Heart right ventricle (tissue), 16 donors: Measurements from ENCODE around the gene TPX2. TPM values are rescaled to one million over a fixed set of nuclear protein-coding genes. Genes with fewer than 3 reads are reported as not detected.

Experiments
- ATAC-seq, 8 donors: fragments of 200-7000 bp; cut with Tn5 transposase; one replicate each; pipeline ENCODE4 v1.9.1; 2020; ENCODE audit warnings: mild to moderate bottlenecking in 8 of 8, moderate library complexity in 8 of 8, moderate number of reproducible peaks in 1 of 8
- DNase-seq, 2 donors: peaks; one replicate each; pipeline ENCODE4 v3.0.0-alpha.2; 2020
- H3K27ac ChIP-seq, 10 donors: fragments of 200-600 bp; sonication (generic) in 2 of 10; one replicate each; pipeline versions ENCODE4 v1.5.0 to v1.8.0; 2020 to 2022; ENCODE audit warnings: mild to moderate bottlenecking in 3 of 10
- H3K27me3 ChIP-seq, 7 donors: fragments of 200-600 bp; one replicate each; pipeline ENCODE4 v1.8.0; 2021 to 2022; ENCODE audit warnings: mild to moderate bottlenecking in 2 of 7
- H3K36me3 ChIP-seq, 9 donors: fragments of 200-600 bp; sonication (generic) in 1 of 9; one replicate each; pipeline versions ENCODE4 v1.5.0 to v1.8.0; 2020 to 2022; ENCODE audit warnings: mild to moderate bottlenecking in 2 of 9
- H3K4me1 ChIP-seq, 9 donors: fragments of 200-600 bp; sonication (generic) in 1 of 9; one replicate each; pipeline versions ENCODE4 v1.5.0 to v1.8.0; 2020 to 2022; ENCODE audit warnings: mild to moderate bottlenecking in 4 of 9
- H3K4me3 ChIP-seq, 10 donors: fragments of 200-600 bp; sonication (generic) in 2 of 10; one replicate each; pipeline versions ENCODE4 v1.5.0 to v1.8.0; 2020 to 2022; ENCODE audit warnings: mild to moderate bottlenecking in 7 of 10, moderate library complexity in 2 of 10
- H3K9me3 ChIP-seq, 11 donors: fragments of 200-600 bp in 10 of 11; sonication (generic) in 2 of 11; one replicate each; pipeline versions ENCODE4 v1.5.0 to v1.8.0; 2013 to 2022; ENCODE audit warnings: mild to moderate bottlenecking in 2 of 11, control low read depth in 1 of 11, moderate library complexity in 1 of 11
- WGBS, 2 donors: extraction: QIAGEN DNeasy Blood & Tissue Kit; methylation state at CpG; one replicate each; pipeline ENCODE4 v1.1.7; 2013; ENCODE audit warnings: inconsistent platforms in 1 of 2; 5-methylcytosine and 5-hydroxymethylcytosine counted together
- intact Hi-C, 10 donors: fragments of 100-400 bp; cut with DNase I; formaldehyde crosslinking; loops; one replicate each; pipeline versions ENCODE4 v1.11.1 to v1.14.2; 2022
- polyA plus RNA-seq, 2 donors: library from polyadenylated mRNA; stranded (reverse); fragments of 200-250 nt; gene quantifications; one replicate each; pipeline ENCODE4 v1.2.3, GENCODE V29; 2013
- total RNA-seq, 10 donors: library from RNA; stranded (reverse); fragmentation: NEBNext Ultra II Directional in 3 of 10; extraction: Animal tissue kit (Norgen Biotek cat#: 25700) in 3 of 10; gene quantifications; one replicate each; pipeline versions ENCODE4 v1.2.1 to v1.2.4, GENCODE V29; 2021 to 2023
- TF ChIP-seq, protein P1 (sequence below), 9 donors: fragments of 200-600 bp; sonication (generic) in 2 of 9; IDR thresholded peaks; one replicate each; pipeline versions ENCODE4 v1.5.0 to v1.8.0; 2021 to 2022; ENCODE audit warnings: antibody characterized with exemption in 9 of 9, mild to moderate bottlenecking in 5 of 9, moderate library complexity in 1 of 9
- donor health status: Arrhythmogenic right ventricular cardiomyopathy.
- donor health status: ischemic (EF 13 %, LVEDD 7.1; RV severe dilation, severe dysfunction).
- donor health status: healthy with polysubstance abuse.
- donor health status: DM: no; HTN: yes; CAD: no.
- donor health status: DM: no; HTN: no; CAD: no.
- donor health status: ischemic (EF 25% LVEDD 6.9; RV normal size, moderate dysfunction).
- donor health status: ischemic (EF 25% LVEDD 5.7; RV mildly dilated, moderate dysfunction).
- donor health status: healthy.
- donor health status: DM: yes; HTN: yes; CAD: no.
- donor health status: Ischemic cardiomyopathy.
- donor health status: ischemic (EF 35%, LVEDD 5.7; RV mildly dilated, moderate dysfunction).
- donor health status: nonischemic (EF 11% LVEDD 7.7; RV severe dilation, severe dysfunction).
- donor health status: DM: yes; HTN: yes; CAD: no.
- donor health status: PGD.
- donor health status: ischemic (EF 29% LVEDD 5.4; RV normal size, mild dysfunction).
- donor health status: nonischemic (EF 23%, LVEDD 6.1; RV moderate dilation, normal function).

Gene TPX2
- total and polyA plus RNA-seq, 12 donors: 0.17 to 9.6 (median 0.78) TPM

DNA sequence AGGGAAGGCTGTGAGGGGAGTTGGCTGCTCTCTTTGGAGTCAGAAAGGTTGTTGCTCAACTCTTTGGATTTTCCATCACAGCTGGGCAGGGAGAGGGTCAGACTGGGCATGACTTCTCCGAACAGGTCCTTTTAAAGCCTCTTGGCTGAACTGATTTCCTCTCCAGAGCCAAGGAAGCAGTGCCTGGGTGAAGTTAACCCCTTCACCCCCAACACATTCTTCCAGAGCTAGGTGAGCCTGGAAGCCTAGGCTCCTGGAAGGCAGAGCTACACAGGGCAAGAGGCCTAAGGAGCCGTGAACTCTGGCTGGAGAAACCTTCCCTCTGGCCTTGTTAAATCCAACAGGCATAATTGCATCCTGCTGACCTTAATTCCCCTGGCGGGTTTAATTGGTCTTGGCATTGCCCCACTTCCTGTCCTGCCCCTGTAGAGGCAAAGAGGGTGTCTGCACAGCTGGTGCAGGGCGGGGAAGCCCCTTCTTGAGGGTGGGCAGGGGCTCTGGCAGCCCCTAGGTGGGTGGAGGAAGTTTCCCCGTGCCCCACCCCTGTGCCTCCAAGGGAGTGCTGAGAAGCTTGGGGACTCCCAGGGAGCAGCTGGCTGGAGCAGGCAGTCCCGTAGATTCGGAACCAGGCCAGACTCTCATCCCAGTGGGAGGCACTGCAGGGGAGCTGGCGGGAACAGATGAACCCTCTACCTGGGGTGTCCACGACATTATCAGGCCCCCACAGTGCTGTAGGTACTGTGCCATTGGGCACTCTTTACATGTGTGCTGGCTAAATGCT lies 76.5 kb downstream of the TPX2 start:
- Histone ChIP-seq H3K4me1 (peaks cover 13 to 55% (median 30%) of the 10 kb centered on the region in 9 donors), H3K4me3 (no peak overlapping the region), H3K27me3 (no peaks in the 10 kb centered on the region), H3K9me3 (no peaks in the 10 kb centered on the region), H3K27ac (peak overlapping the region in 7 of 10 donors; percentile 13 to 68 (median 43)), H3K36me3 (no peaks in the 10 kb centered on the region)
- intact Hi-C loops: no loop called here
- 29 to 36% methylated on average over 9 of the region's 9 CpGs for WGBS, 2 donors
- TF ChIP-seq, protein P1, sequence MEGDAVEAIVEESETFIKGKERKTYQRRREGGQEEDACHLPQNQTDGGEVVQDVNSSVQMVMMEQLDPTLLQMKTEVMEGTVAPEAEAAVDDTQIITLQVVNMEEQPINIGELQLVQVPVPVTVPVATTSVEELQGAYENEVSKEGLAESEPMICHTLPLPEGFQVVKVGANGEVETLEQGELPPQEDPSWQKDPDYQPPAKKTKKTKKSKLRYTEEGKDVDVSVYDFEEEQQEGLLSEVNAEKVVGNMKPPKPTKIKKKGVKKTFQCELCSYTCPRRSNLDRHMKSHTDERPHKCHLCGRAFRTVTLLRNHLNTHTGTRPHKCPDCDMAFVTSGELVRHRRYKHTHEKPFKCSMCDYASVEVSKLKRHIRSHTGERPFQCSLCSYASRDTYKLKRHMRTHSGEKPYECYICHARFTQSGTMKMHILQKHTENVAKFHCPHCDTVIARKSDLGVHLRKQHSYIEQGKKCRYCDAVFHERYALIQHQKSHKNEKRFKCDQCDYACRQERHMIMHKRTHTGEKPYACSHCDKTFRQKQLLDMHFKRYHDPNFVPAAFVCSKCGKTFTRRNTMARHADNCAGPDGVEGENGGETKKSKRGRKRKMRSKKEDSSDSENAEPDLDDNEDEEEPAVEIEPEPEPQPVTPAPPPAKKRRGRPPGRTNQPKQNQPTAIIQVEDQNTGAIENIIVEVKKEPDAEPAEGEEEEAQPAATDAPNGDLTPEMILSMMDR (IDR thresholded peaks at IDR 0.05): no peak
- ATAC-seq (peak in 4 of 8 donors; percentile 13 to 67 (median 29)), DNase-seq (no peak)

DNA sequence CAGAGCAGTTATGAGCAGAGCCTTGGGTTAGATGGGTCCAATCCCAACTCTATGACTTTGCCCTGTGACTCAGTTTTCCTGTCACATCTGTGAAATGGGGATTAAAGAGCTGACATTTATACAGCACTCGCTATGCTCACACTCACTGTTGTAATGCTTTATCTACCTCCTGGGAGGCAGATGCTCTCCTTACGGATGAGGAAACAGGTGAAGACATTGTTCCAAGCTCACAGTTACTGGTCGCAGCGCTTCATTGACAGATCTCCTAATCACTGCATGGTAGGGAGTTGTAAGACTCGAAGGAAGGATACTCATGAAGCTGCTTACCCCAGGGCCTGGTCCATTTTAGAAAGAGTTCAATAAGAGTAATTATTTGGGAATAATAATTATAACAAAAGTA lies 77.1 kb downstream of the TPX2 start:
- H3K27ac ChIP-seq: no peak overlapping the region
- H3K4me1 ChIP-seq: peaks cover 11 to 48% (median 28%) of the 10 kb centered on the region in 9 donors
- H3K4me3 ChIP-seq: no peak overlapping the region
- intact Hi-C loops: no loop called here
- TF ChIP-seq, protein P1 (IDR thresholded peaks at IDR 0.05): no peak
- DNase-seq (no peak), ATAC-seq (no peak)
- H3K9me3 ChIP-seq: no peaks in the 10 kb centered on the region
- no peaks in the 10 kb centered on the region for H3K27me3 ChIP-seq
- WGBS, 2 donors: 96 to 98% methylated on average over 5 of the region's 5 CpGs
- no peaks in the 10 kb centered on the region for H3K36me3 ChIP-seq

DNA sequence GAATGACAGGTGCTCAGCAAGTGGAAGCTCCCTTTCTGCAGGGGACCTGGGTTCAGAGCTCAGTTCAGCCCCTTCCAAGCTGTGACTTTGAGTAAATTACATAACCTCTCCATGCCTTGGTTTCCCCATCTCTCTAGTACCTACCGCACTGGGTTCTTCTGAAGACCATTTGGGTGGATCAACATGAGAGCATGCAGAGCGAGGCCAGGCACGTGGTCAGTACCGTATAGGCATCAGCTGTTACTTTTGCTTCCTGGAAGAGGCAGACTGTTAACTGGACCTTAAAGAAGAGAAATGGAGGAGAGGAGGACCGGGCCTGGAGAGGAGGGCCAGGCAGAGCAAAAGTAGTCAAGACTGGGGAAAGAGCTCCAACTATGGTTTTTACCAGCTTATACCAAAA lies 78.4 kb downstream of the TPX2 start:
- Histone ChIP-seq H3K4me3 (no peak overlapping the region), H3K4me1 (peaks cover 6 to 36% (median 20%) of the 10 kb centered on the region in 9 donors), H3K36me3 (no peaks in the 10 kb centered on the region), H3K9me3 (no peaks in the 10 kb centered on the region), H3K27ac (no peak overlapping the region), H3K27me3 (peaks cover 0 to 4% (median 0%) of the 10 kb centered on the region in 7 donors)
- ATAC-seq (no peak), DNase-seq (no peak)
- TF ChIP-seq, protein P1 (IDR thresholded peaks at IDR 0.05): no peak
- intact Hi-C loops: no loop called here
- WGBS, 2 donors: 91 to 95% methylated on average over 5 of the region's 5 CpGs

DNA sequence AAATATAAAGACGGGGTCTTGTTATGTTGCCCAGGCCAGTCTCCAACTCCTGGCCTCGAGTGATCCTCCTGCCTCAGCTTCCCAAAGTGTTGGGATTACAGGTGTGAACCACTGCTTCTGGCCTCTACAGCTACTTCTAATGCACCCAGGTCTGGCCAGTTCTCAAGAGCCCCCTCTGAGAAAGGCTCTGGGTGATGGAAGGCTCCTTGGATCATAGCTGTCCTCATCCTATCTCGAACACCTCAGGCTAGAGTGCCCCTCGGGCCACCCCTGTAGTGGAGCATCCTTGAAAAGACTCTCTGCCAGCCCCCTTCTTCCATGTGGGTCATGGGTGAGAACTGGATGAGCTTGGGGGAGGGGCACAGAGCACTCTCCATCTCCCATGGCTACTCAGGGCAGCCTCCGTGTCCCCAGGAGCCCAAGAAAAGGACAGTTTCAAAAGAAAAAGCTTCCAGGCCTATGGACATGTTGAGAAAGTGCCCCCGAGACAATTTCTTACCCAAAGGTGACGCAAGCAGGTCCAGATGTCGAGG lies 79.4 kb downstream of the TPX2 start:
- no peak for DNase-seq
- TF ChIP-seq, protein P1 (IDR thresholded peaks at IDR 0.05): no peak
- no peak overlapping the region for H3K4me3 ChIP-seq
- peaks cover 0 to 6% (median 0%) of the 10 kb centered on the region in 7 donors for H3K27me3 ChIP-seq
- H3K36me3 ChIP-seq: no peaks in the 10 kb centered on the region
- 87 to 90% methylated on average over 8 of the region's 8 CpGs for WGBS, 2 donors
- no peak overlapping the region for H3K27ac ChIP-seq
- intact Hi-C loops: no loop called here
- H3K9me3 ChIP-seq: no peaks in the 10 kb centered on the region
- ATAC-seq: no peak
- H3K4me1 ChIP-seq: peaks cover 6 to 32% (median 24%) of the 10 kb centered on the region in 9 donors
